ENCODE measurements around the gene PIK3C2G.

Gene PIK3C2G

DNA sequence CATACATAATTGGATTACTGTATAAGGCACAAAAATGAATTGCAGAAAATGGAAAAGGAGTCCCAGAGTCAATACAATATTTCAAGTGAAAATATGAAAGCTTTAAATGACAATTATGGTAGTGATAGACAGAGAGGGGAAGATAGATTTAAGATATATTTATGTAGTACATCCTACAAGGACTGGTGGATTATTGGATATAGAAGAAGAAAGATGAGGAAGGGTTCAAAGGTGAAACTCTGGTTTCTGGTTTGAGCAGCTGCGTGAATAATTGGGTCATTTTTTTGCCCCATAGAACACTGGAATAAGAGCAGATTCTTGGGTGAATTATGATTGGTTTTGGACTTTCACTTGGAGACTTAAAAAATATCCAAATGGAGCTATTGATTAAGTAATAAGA lies 19.4 kb downstream of the PIK3C2G start:
- DNase-seq (ENCODE audit: low read depth in 2 of 2) = no peak

DNA sequence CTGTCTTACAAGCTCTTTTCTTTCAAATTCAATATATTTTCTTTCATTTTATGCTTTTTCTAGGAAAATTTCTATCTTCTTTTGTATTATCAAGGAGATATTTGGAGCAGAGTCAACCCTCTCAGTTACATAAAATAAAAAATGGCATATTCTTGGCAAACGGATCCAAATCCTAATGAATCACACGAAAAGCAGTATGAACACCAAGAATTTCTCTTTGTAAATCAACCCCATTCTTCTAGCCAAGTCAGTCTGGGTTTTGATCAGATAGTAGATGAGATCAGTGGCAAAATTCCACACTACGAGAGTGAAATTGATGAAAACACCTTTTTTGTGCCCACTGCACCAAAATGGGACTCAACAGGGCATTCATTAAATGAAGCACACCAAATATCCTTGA lies 20.6 kb downstream of the PIK3C2G start:
- no peak for DNase-seq (ENCODE audit: low read depth in 2 of 2)

DNA sequence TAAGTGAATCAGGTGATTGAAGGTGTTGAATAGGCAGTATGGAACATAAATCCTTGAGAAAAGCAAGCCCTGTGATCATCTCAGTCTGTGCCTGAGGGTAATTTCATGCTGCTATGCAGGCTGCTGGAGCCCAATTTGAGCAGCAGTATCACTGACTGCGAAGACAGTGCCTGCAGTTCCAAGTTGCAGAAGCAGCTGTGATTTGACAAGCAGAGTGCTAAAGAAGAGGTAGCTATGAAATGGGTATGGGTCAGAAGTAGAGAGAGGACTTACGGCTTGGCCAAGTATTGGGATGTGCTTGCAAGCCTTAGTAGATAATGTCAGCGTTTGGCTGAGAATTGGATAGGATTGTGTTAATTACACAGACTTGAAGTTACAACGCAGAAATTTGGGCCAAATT lies 22.5 kb downstream of the PIK3C2G start:
- DNase-seq (ENCODE audit: low read depth in 2 of 2) = no peak

DNA sequence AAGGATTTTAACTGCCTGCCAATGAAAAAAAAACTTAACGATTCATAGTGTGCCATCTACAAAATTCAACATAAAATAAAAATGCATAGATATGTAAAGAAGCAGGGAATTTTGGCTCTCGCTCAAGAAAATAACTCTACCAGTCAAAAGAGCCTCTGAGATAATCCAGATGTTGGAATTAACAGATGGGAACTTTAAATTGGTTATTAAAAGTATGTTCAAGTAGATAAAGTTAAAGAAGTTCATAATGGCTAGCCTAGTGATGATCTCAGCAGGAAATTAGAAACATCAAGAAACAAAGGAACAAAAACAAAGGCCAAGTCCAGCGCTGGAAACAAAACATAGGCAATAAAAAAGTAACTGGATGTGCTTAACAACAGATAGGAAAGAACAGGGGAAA lies 23.1 kb downstream of the PIK3C2G start:
- no peak for DNase-seq (ENCODE audit: low read depth in 2 of 2)

DNA sequence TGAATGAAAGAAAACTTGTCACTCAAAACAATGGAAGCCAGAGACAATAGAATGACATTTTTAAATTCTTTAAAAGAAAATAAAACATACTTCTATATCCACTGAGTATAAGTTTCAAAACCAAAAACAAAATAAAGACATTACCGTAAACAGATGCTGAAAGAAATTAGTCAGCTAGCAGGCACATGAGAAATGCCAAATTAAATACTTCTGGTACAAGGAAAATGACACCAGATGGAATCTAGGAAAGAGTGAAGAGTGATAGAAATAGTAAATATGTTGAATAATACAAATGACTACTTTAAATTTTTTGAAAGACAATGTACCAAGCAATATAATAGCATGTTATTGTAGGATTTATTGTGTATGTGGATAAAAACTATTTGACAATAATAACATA lies 23.8 kb downstream of the PIK3C2G start:
- DNase-seq (ENCODE audit: low read depth in 2 of 2) = no peak

DNA sequence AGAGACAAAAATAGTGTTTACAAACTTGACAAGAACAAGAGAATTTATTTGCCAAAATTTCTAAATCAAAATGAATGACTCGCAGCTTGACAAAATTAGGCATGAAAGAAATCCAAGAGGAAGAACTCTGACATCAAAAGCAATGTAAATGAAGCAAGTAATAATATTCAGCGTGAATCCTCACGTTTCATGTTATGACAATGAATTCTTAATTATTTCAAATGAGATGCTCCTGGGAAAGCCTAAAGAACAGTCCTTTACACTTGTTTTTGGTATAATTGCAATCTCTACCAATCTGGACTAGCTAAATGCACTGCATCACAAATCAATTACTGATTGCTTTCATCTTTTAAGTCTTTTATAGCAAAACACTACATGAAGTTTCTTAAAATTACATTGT lies 29.1 kb downstream of the PIK3C2G start:
- no peak for DNase-seq (ENCODE audit: low read depth in 2 of 2)

DNA sequence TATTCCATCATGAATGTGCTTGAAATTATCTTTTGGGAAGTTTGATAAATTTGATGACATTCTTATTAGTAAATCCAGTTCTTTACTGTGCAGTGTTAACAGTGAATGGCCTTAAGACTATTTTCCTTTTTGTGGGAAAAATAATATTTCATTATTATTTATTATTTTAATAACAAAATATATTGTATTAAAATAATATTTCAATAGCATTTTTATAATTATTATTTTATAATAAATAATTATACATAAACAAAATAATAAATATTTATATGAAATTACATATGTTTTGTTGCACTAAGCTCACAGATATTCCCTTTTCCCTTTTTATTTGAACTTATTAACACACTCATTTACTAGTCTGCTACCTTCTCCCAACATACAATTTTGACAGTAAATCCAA lies 33.6 kb downstream of the PIK3C2G start:
- DNase-seq (ENCODE audit: low read depth in 2 of 2) = no peak

DNA sequence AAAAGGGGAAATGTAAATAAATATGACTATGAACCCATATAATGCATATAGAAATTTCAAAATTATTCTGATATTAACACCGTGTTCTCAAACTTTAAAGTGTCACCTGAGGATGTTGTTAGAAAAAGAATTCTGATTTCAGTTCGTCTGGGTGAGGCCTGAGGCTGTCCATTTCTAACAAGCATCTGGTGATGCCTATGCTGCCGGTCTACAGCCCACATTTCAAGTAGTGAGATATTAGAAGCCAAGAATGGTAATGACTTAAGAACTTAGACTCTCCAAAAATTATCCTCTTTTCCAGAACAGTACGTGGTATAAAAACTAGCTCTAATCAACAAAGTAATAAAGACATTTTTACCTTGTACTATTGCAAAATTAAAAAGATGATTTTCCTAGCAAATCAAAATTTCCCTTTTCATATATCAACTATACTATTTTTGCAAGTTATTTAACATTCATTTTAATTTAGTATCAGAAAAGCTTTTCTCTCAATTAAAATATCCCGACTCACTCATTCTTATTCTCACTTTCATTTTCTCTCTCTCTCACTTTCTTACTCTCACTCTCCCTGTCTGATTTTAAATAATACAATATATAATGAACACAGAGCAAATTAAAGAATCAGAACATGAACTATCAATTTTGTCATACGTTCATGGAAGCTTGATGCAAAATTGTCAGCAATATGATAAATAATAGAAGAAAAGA lies 35.0 kb downstream of the PIK3C2G start:
- no peak for DNase-seq (ENCODE audit: low read depth in 2 of 2)

DNA sequence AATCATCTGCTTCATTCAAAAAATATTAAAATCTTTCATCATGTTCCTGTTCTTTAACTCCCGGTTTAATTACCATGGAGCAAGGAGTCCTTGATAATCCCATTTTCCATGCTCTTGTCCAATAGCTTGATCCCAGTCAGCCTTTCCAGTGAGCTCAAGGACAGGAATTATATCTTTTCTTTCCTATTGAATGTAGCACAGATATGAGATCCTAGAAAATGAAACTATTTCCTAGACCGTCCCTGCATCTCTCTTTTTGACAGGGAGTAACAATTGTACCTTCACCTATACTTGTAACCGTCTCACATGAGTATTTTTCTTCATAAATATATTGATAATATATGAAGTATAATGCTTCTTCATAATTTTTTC lies 35.6 kb downstream of the PIK3C2G start:
- no peak for DNase-seq (ENCODE audit: low read depth in 2 of 2)

DNA sequence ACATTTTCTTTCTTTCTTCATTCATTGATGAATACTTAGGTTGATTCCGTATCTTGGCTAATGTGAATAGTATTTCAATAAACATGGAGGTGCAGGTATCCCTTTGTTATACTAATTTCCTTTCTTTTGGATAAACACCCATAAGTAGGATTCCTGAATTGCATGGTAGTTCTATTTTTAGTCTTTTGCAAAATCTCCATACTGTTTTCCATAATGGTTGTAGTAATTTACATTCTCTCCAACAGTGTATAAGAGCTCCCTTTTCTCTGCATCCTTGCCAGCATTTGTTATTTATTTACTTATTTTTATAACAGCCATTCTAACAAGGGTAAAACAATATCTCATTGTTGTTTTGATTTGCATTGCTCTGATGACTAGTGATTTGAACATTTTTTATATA lies 36.6 kb downstream of the PIK3C2G start:
- DNase-seq (ENCODE audit: low read depth in 2 of 2) = no peak

DNA sequence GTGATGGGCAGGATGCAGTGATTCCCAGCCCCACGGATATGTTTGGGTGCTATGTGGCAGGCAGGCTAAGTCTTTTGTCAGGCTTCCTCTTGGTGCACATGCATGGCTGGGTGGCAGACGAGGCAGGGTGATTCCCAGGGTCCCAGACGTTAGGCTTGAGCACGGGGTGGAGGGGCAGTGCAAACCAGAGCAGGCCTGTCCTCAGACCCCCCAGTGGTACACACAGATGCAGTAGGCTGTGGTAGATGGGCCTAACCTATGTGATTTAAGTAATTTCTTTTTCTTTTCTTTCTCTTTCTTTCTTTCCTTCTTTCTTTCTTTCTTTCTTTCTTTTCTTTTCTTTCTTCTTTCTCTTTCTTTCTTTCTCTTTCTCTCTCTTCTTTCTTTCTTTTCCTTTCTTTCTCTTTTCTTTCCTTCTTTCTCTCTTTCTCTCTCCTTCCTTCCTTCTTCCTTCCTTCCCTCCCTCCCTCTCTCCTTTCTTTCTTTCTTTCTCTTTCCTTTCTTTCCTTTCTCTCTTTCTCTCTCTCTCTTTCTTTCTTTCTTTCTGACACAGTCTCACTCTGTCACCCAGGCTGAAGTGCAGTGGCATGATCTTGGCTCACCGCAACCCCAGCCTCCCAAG lies 41.6 kb downstream of the PIK3C2G start:
- no peak for DNase-seq (ENCODE audit: low read depth in 2 of 2)

DNA sequence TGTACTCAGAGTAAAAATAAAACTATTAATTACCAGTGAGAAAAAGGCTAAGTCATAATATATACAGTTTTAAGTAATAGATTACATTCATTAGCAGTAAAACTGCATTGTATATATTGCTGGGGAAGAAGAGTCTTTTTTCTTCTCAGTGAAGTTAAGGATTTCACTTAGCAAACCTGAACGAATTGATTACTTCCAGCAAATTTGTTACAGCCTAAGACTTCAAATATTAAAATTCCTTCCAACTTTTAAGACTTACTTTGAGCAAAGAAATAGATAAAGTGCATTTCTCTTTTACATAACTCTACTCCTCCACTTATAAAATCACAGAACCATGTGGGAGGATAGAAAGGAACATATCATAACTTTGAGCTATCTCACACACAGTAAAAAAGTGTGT lies 43.3 kb downstream of the PIK3C2G start:
- DNase-seq (ENCODE audit: low read depth in 2 of 2) = no peak

DNA sequence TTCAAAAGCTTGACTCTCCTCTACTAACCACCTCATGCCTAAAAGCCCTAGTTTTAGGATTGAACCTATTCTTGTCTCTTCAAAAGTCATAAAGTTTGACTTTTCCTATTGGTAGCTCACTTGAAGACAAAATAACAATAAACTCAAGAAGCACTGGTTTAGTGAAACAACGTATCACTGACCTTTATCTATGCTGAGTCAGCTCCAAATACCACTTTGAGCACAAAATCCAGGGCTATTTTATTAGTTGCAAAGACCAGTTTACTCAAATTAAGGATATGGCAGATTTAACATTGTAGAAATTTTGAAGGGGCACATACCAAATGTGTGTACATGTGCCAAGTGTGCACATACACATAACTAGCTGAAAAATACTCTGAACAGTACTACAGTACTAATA lies 45.0 kb downstream of the PIK3C2G start:
- no peak for DNase-seq (ENCODE audit: low read depth in 2 of 2)

DNA sequence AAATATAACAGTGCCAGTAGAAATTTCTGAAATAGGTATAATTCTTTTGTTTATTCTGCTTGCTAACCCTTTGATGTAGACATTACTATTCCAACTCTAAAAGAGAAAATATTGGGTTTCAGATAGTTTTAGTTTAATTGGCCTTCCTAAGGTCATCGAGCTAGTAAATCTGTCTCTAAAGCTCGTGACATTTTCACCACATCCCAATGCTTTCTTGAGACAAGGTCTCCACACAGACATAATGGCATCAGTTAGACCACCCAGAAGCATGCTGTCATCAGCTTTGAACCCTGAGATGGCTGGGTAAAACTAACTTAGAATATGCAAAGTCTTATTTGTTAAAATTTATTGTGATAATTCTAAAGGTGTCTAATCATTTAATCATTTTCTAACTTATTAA lies 52.0 kb downstream of the PIK3C2G start:
- no peak for DNase-seq (ENCODE audit: low read depth in 2 of 2)

DNA sequence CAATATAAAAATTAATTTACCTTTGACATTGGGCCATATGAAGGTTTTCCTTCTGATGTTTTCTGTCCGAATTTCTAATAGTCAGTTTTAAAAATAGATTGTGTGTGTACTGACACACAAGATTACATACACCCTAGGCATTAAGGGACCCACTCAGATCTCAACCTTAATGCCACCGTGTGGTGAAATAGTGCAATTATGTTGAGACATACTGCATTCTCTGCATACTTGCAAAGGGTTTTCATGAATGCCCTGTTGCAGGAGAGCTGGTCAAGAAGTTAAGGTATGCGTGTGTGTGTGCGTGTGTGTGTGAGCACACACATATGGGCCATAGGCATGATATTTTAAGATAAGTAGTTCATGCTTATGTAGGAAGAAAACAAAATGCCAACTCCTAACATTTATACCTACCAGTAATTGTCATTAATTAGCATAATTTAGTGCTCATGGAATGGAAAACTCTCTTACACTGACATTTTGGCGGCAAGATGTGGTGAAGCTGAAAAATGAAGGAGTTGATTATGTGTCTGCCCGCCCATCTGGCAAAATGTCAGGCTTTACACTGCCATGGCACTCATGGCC lies 58.8 kb downstream of the PIK3C2G start:
- DNase-seq (ENCODE audit: low read depth in 2 of 2) = no peak

DNA sequence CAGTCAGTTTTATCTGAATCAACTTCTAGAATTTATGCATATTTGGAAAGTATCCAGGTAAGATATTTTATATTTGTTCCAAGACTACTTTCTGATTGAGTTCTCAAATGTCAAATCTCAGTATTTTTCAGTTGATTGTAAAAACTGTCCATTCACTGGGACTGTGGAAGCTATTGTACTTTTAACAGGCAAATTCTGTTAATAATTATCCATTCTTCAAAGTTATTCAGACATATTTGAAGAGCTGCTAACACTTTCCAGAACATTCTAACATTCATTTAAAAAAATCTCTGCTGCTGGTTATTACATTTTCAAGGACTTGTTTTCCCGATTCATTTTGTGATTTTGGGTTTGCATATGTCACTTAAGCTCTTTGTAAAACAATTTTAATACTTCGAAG lies 59.7 kb downstream of the PIK3C2G start:
- no peak for DNase-seq (ENCODE audit: low read depth in 2 of 2)

DNA sequence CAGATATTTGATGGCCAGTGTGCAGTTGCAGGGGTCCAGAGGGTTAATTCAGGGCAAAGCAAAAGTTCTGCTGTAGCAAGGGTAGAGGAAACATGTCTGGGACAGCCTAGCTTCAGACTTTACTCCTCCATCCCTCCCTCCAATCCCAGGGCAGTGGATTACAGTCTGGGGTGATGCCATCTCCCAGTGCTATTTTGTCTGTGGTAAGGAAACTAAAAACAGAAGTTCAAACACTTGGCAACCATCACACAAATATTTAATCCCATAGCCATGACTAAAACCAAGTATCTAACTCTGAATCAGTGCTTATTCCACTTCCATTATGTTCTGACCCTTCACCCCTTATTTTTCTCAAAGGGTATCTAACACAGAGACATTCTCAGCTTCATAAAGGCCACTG lies 61.8 kb downstream of the PIK3C2G start:
- no peak for DNase-seq (ENCODE audit: low read depth in 2 of 2)

DNA sequence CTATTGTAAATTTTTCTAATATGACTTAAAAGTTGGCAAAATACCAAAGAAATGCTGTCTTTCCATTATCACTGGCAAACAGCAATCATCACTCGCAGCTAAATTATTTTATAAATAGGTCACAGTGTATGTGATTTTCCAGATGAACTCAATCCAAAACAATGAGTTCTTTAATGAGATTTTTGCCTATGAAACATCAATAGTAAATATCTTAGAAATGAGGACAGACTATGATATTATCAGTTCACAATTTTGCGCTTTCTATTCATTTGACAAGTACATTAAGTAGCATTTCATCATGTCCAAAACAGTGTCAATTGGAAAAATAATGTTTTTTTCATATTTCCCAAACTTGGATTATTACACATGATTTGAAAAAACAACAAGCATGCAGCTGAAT lies 65.7 kb downstream of the PIK3C2G start:
- no peak for DNase-seq (ENCODE audit: low read depth in 2 of 2)

DNA sequence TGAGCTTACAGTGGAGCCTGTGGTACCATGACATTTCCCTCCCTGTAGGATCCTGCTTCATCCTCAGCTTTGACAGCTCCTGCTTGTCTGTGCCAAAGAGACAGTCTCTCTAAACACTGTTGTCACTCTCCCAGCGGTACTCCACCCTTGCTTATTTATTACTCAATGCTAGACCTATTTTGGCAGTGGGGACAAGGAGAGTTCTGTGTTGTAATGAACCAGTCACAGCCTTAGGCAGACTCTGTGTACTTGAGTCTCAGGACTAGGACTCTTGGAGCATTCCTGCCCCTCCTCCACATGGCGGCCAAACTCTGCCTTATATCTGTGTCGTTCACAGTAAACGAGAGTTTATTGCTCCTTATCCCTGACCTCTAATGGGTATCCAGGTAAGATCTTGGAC lies 70.9 kb downstream of the PIK3C2G start:
- DNase-seq (ENCODE audit: low read depth in 2 of 2) = no peak

DNA sequence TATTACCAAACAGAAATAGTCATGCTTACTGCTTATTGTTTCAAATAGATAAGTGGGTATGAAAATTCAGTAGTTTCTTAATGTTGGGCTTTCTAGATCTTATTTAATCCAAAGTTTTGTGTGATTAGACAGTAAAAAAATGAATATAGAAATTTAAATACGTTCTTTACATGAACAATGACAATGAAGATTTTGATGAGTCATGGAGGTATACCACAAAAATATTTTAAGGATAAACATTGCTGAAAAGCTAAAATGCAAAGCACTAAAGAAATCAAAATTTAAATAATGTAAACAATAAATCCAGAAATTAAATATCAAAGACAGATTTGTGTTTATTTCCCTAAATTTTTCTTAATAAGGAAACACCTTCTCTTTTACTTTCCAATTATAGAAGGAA lies 78.3 kb downstream of the PIK3C2G start:
- DNase-seq (ENCODE audit: low read depth in 2 of 2) = no peak

DNA sequence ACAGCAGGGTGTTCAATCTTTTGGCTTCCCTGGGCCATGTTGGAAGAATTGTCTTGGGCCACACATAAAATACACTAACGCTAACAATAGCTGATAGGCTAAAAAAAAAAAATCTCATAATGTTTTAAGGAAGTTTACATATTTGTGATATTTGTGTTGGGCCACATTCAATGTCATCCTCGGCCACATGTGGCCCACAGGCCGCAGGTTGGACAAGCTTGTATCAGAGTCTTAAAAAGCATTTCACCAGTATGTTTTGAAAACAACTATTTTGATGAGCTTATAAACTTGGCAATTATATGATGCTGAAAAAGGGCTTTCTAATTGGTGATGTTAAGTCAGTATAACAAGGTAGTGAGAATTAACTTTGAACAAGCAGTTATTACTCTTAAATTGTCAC lies 78.9 kb downstream of the PIK3C2G start:
- DNase-seq (ENCODE audit: low read depth in 2 of 2) = no peak

DNA sequence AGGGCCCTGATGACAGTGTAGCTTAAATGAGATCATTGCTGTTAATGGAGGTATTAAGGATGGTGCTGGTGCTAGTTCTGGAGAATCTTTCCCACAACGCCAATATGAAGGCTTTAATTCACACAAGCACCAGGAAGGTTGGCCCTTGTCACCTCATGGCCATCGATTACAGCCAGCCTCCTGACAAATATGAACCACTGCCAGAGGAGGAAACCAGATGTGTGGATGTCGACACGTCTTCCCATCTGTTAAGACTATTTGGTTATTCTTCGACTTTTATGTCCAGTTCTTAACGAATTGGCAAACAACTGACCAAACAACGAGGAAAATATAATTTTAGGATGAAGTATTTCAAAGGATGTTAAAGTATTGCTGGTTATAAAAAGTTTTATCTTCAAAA lies 79.5 kb downstream of the PIK3C2G start:
- DNase-seq (ENCODE audit: low read depth in 2 of 2) = no peak

DNA sequence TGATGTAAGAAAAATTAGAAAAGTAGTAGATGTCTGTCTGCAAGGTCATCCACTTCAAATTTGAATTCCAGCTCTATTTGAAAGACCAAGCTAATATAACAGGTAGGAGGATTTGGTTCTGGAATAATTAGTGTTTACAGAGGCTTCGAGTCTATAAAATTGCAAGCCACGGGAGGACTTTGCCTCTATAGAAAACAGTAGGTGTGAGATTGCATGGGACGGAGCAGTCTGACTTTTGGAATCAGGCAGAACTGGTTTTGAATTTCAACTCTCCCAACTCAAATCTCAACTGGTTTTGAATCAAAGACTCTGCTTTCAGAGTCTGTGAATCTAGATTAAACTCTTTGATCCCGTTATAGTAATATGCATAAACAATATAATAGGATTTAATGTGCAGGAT lies 82.4 kb downstream of the PIK3C2G start:
- no peak for DNase-seq (ENCODE audit: low read depth in 2 of 2)
